Astrocyte of the cerebellum (primary cell): ENCODE results near the gene LRRC4C.

Experiments
- DNase-seq: peaks from one replicate; pipeline ENCODE4 v3.0.0-alpha.2; 2011; ENCODE audit warnings: low read depth
- H3K4me3 ChIP-seq: 2 replicates; pipeline ENCODE4 v1.5.1; 2011; ENCODE audit warnings: mild to moderate bottlenecking, low read depth, low read length, moderate library complexity
- CTCF ChIP-seq: IDR thresholded peaks from 2 replicates; pipeline ENCODE4 v1.5.1; 2012; ENCODE audit warnings: low read length, low read depth, moderate library complexity, mild to moderate bottlenecking; ENCODE audit errors: missing control alignments
- in situ Hi-C: cut with HindIII; loops from 2 replicates; pipeline ENCODE4 v1.10.0; 2017; ENCODE audit warnings: low sequenced_read_pairs

Gene LRRC4C

GRCh38 chr11:41398175-41398574 is 61.3 kb downstream of the LRRC4C start:
- H3K4me3 ChIP-seq = no peak overlapping the region
- no peak for DNase-seq
- in situ Hi-C loops = no loop called here
- TF ChIP-seq CTCF = no peak

- no peak for DNase-seq
- no peak overlapping the region for H3K4me3 ChIP-seq
- TF ChIP-seq CTCF = no peak
- in situ Hi-C loops = no loop called here
Observed at GRCh38 chr11:41394521-41395195, 64.8 kb downstream of the LRRC4C start.

GRCh38 chr11:41392596-41392995 is 66.9 kb downstream of the LRRC4C start:
- no peak overlapping the region for H3K4me3 ChIP-seq
- in situ Hi-C loops = no loop called here
- DNase-seq = no peak
- TF ChIP-seq CTCF = no peak

GRCh38 chr11:41389623-41390130 is 69.8 kb downstream of the LRRC4C start:
- no peak for DNase-seq
- in situ Hi-C loops = no loop called here
- TF ChIP-seq CTCF = no peak
- no peak overlapping the region for H3K4me3 ChIP-seq

DNA sequence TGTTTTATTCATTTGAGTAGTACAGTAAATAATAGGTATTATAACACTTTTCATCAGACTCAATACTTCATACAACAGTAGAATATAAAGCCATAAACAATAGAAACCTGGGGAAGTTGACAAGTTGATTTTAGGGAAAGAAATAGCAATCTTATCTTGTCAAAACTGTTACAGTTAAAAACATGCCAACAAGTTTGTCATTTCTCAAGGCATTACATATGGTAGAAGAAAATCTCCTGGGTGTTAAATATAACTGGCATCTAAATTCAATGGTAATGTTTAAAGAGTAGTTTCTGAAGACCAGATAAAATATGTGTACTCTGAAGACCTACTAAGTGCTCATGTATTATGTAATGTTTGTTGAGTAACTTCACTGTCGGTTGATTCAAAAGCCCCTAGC is 75.1 kb downstream of the LRRC4C start:
- H3K4me3 ChIP-seq = no peak overlapping the region
- TF ChIP-seq CTCF = no peak
- no peak for DNase-seq
- in situ Hi-C loops = no loop called here

GRCh38 chr11:41383768-41384167 is 75.7 kb downstream of the LRRC4C start:
- no peak overlapping the region for H3K4me3 ChIP-seq
- no peak for TF ChIP-seq CTCF
- DNase-seq = no peak
- in situ Hi-C loops = no loop called here
